Mesendoderm (in vitro differentiated cells): ENCODE data around the gene C5AR2.

Experiments used
- DNase-seq: peaks from one replicate; pipeline ENCODE4 v3.0.0; 2013
- H2AK5ac ChIP-seq: 2 replicates; pipeline ENCODE4 v1.6.1; 2013; ENCODE audit warnings: low read length, inconsistent platforms
- H2BK120ac ChIP-seq: 2 replicates; pipeline ENCODE4 v1.6.1; 2013; ENCODE audit warnings: low read depth, mild to moderate bottlenecking, low read length, moderate library complexity, mixed read lengths
- H2BK15ac ChIP-seq: replicated peaks from 2 replicates; pipeline ENCODE4 v1.6.1; 2013; ENCODE audit warnings: low read depth, mild to moderate bottlenecking, moderate library complexity
- H2BK5ac ChIP-seq: 2 replicates; pipeline ENCODE4 v1.6.1; 2013; ENCODE audit warnings: low read length, inconsistent platforms
- H3K18ac ChIP-seq: 2 replicates; pipeline ENCODE4 v1.6.1; 2013; ENCODE audit warnings: mild to moderate bottlenecking, low read length, mixed read lengths
- H3K23ac ChIP-seq: one replicate; pipeline ENCODE4 v1.6.1; 2013; ENCODE audit warnings: low read length
- H3K27ac ChIP-seq: 2 replicates; pipeline ENCODE4 v1.5.1; 2013; ENCODE audit warnings: low read depth, mild to moderate bottlenecking, inconsistent platforms, low read length, moderate library complexity
- H3K27me3 ChIP-seq: 2 replicates; pipeline ENCODE4 v1.6.1; 2013; ENCODE audit warnings: low read length, control low read depth, mild to moderate bottlenecking, inconsistent platforms; ENCODE audit not compliant: insufficient read depth, poor library complexity
- H3K36me3 ChIP-seq: 2 replicates; pipeline ENCODE4 v1.6.1; 2013; ENCODE audit warnings: low read length, inconsistent platforms; ENCODE audit not compliant: control insufficient read depth, insufficient read depth
- H3K4ac ChIP-seq: one replicate; pipeline ENCODE4 v1.6.1; 2013; ENCODE audit warnings: low read depth, mild to moderate bottlenecking, low read length, moderate library complexity
- H3K4me1 ChIP-seq: 2 replicates; pipeline ENCODE4 v1.6.1; 2013; ENCODE audit warnings: low read depth, low read length, inconsistent platforms; ENCODE audit not compliant: control insufficient read depth
- H3K4me2 ChIP-seq: 2 replicates; pipeline ENCODE4 v1.6.1; 2013; ENCODE audit warnings: low read length
- H3K4me3 ChIP-seq: 2 replicates; pipeline ENCODE4 v1.5.1; 2013; ENCODE audit warnings: mild to moderate bottlenecking, low read length
- H3K56ac ChIP-seq: one replicate; pipeline ENCODE4 v1.6.1; 2013; ENCODE audit warnings: low read length
- H3K79me1 ChIP-seq: 2 replicates; pipeline ENCODE4 v1.6.1; 2013; ENCODE audit warnings: low read length, inconsistent platforms
- H3K79me2 ChIP-seq: 2 replicates; pipeline ENCODE4 v1.6.1; 2013; ENCODE audit warnings: mild to moderate bottlenecking, low read length; ENCODE audit not compliant: control insufficient read depth, insufficient read depth
- H3K9ac ChIP-seq: 2 replicates; pipeline ENCODE4 v1.6.1; 2013; ENCODE audit warnings: low read length, inconsistent platforms
- H4K5ac ChIP-seq: one replicate; pipeline ENCODE4 v1.6.1; 2013; ENCODE audit warnings: low read length
- H4K8ac ChIP-seq: one replicate; pipeline ENCODE4 v1.6.1; 2013; ENCODE audit warnings: low read depth, mild to moderate bottlenecking, control low read depth, low read length, moderate library complexity
- WGBS: extraction: QIAGEN DNeasy Blood & Tissue Kit; methylation state at CpG from one replicate; pipeline ENCODE4 v1.1.7; 2013; ENCODE audit warnings: low lambda C conversion rate, missing lambda C conversion rate; ENCODE audit not compliant: insufficient coverage; ENCODE audit errors: extremely low coverage; 5-methylcytosine and 5-hydroxymethylcytosine counted together

C5AR2 gene

GRCh38 chr19:47310323-47310722 is 21.7 kb upstream of the C5AR2 start:
- Histone ChIP-seq H3K4ac (no peak overlapping the region), H2AK5ac (no peak overlapping the region), H3K79me2 (no peaks in the 10 kb centered on the region), H3K27me3 (no peaks in the 10 kb centered on the region), H3K18ac (no peak overlapping the region), H3K4me3 (no peak overlapping the region), H2BK5ac (no peak overlapping the region), H3K79me1 (no peaks in the 10 kb centered on the region), H2BK120ac (no peak overlapping the region), H2BK15ac (no peak overlapping the region), H4K8ac (no peak overlapping the region), H3K56ac (no peak overlapping the region), H3K9ac (no peak overlapping the region), H4K5ac (no peak overlapping the region), H3K4me1 (no peaks in the 10 kb centered on the region), H3K4me2 (no peak overlapping the region), H3K27ac (no peak overlapping the region), H3K23ac (no peak overlapping the region), H3K36me3 (no peaks in the 10 kb centered on the region)
- DNase-seq, result no peak
- no CpG with 5 or more reads among the region's 2 CpGs for WGBS

DNA sequence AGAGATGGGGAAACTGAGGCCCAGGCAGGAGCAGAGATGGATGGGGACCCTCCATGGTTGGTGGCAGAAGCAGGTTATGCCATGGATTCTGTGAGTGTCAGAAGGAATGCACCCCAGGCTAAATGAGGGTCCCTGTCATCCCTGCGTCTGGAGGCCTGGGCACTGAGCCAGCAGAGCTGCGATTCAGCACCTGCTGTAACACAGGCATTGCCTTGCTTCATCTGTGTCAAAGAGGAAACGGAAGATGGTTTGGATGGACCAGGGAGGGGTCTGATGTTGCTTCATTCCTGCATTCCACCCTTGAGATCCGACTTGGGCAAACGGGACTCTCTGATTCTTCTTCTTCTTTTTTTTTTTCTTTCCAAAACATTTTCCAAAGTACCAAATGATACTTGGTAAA is 21.2 kb upstream of the C5AR2 start:
- WGBS, result no CpG with 5 or more reads among the region's 5 CpGs
- Histone ChIP-seq H4K5ac (no peak overlapping the region), H3K4me3 (no peak overlapping the region), H3K27ac (no peak overlapping the region), H3K27me3 (no peaks in the 10 kb centered on the region), H2BK120ac (no peak overlapping the region), H3K4me1 (no peaks in the 10 kb centered on the region), H2BK15ac (no peak overlapping the region), H3K79me1 (no peaks in the 10 kb centered on the region), H2BK5ac (no peak overlapping the region), H3K36me3 (no peaks in the 10 kb centered on the region), H4K8ac (no peak overlapping the region), H3K23ac (no peak overlapping the region), H3K18ac (no peak overlapping the region), H3K79me2 (no peaks in the 10 kb centered on the region), H2AK5ac (no peak overlapping the region), H3K4me2 (no peak overlapping the region), H3K56ac (no peak overlapping the region), H3K4ac (no peak overlapping the region), H3K9ac (no peak overlapping the region)
- no peak for DNase-seq

- Histone ChIP-seq H4K5ac (no peak overlapping the region), H3K4me3 (no peak overlapping the region), H2BK120ac (no peak overlapping the region), H3K56ac (no peak overlapping the region), H3K4ac (no peak overlapping the region), H3K79me2 (no peaks in the 10 kb centered on the region), H3K79me1 (no peaks in the 10 kb centered on the region), H3K36me3 (no peaks in the 10 kb centered on the region), H2AK5ac (no peak overlapping the region), H3K18ac (no peak overlapping the region), H3K4me2 (no peak overlapping the region), H4K8ac (no peak overlapping the region), H3K23ac (no peak overlapping the region), H2BK5ac (no peak overlapping the region), H3K27me3 (no peaks in the 10 kb centered on the region), H2BK15ac (no peak overlapping the region), H3K9ac (no peak overlapping the region), H3K4me1 (no peaks in the 10 kb centered on the region), H3K27ac (no peak overlapping the region)
- no peak for DNase-seq
- WGBS, result no CpG with 5 or more reads among the region's 5 CpGs
Observed at GRCh38 chr19:47312366-47313006, 19.5 kb upstream of the C5AR2 start.

GRCh38 chr19:47313754-47314295 is 18.1 kb upstream of the C5AR2 start:
- Histone ChIP-seq H3K9ac (no peak overlapping the region), H3K23ac (no peak overlapping the region), H3K79me1 (no peaks in the 10 kb centered on the region), H2AK5ac (no peak overlapping the region), H2BK5ac (no peak overlapping the region), H3K56ac (no peak overlapping the region), H3K4me2 (no peak overlapping the region), H2BK120ac (no peak overlapping the region), H3K36me3 (no peaks in the 10 kb centered on the region), H3K27me3 (no peaks in the 10 kb centered on the region), H3K79me2 (no peaks in the 10 kb centered on the region), H3K4me1 (no peaks in the 10 kb centered on the region), H3K27ac (no peak overlapping the region), H4K8ac (no peak overlapping the region), H3K4me3 (no peak overlapping the region), H3K4ac (no peak overlapping the region), H4K5ac (no peak overlapping the region), H3K18ac (no peak overlapping the region), H2BK15ac (no peak overlapping the region)
- no CpG with 5 or more reads among the region's 10 CpGs for WGBS
- no peak for DNase-seq

DNA sequence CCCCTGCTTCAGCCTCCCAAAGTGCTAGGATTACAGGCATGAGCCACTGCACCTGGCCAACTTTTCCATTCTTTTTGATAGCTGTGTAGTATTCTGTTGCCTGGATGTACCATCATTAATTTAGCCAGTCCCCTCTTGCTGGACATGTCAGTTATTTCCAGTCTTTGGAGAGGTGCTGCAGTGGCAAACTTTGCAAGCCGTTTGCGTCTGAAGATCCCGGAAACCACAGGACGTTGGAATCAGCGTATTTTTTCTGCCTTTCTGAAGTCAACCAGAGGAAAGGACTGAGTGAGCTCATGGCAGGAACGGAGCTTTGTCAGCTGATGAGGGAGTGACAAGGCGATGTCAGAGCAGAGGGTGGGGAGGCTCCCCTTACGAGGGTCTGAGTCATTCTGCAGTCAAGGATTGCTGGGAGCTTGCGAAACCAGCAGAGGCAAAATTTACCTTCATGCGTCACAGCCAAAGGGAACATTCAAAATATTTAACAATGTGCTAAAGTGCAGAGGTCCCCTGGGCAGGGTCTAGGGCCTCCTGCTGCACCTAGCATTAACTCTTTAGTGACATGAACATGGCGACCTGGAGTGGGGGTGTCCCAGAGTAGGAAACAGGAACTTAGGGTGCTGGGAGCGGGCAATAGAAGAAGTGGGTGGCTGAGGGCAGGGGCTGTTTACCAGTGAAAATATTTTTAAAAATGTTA is 16.7 kb upstream of the C5AR2 start:
- Histone ChIP-seq H3K4me2 (no peak overlapping the region), H3K4me3 (no peak overlapping the region), H2BK120ac (no peak overlapping the region), H4K5ac (no peak overlapping the region), H2BK5ac (no peak overlapping the region), H3K18ac (no peak overlapping the region), H2AK5ac (no peak overlapping the region), H3K79me1 (no peaks in the 10 kb centered on the region), H3K9ac (no peak overlapping the region), H3K36me3 (no peaks in the 10 kb centered on the region), H3K4me1 (no peaks in the 10 kb centered on the region), H2BK15ac (no peak overlapping the region), H3K56ac (no peak overlapping the region), H3K27me3 (no peaks in the 10 kb centered on the region), H3K4ac (no peak overlapping the region), H3K23ac (no peak overlapping the region), H3K27ac (no peak overlapping the region), H3K79me2 (no peaks in the 10 kb centered on the region), H4K8ac (no peak overlapping the region)
- peak; percentile 92 for DNase-seq
- WGBS, result no CpG with 5 or more reads among the region's 12 CpGs
